Suprapubic skin (tissue), 4 donors: Measurements from ENCODE around the gene NPHP1.

Source experiments
- CTCF ChIP-seq, 2 donors: fragments of 200-600 bp in 1 of 2; fragments of 450-650 bp in 1 of 2; sonication (generic) in 1 of 2; IDR thresholded peaks; one replicate each; pipeline ENCODE4 v1.5.1; 2016 to 2019; ENCODE audit warnings: antibody characterized with exemption in 2 of 2, mild to moderate bottlenecking in 1 of 2, moderate library complexity in 1 of 2
- POLR2A ChIP-seq, 2 donors: fragments of 450-650 bp; IDR thresholded peaks; one replicate each; pipeline ENCODE4 v1.6.1; 2017; ENCODE audit warnings: antibody characterized with exemption in 2 of 2, mild to moderate bottlenecking in 2 of 2, moderate library complexity in 2 of 2
- POLR2AphosphoS5 ChIP-seq, 3 donors: sonication (generic); formaldehyde crosslinking; IDR thresholded peaks; one replicate each; pipeline ENCODE4 v1.6.1; 2017; ENCODE audit warnings: antibody characterized with exemption in 3 of 3

DNA sequence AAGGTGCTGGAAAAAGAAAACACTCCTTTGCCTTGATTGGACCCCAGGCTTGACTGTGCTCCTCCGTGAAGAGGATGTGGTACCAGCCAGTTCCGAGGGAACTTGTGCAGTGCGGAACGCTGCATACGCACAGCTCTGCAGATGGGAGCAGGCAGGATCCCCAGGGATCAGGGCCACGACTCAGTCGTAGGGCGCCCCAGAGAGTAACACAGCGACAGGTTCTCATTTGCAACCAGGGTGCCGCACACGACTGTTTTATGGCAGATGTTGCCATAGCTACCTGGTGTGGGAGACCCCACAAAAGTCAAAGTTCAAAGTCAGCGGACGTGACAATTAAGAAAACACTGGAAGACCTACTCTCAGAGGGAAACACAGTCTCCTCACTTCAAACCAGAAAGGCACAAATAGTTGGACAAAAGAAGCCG, 90.0 kb downstream of the NPHP1 start:
- TF ChIP-seq CTCF (IDR thresholded peaks at IDR 0.05): no peak
- TF ChIP-seq POLR2AphosphoS5 (IDR thresholded peaks at IDR 0.05): no peak
- TF ChIP-seq POLR2A (IDR thresholded peaks at IDR 0.05): no peak
